Right atrium auricular region (tissue), 2 donors: ENCODE data around the gene PCED1B. TPM values are rescaled to one million over a fixed set of nuclear protein-coding genes. Genes with fewer than 3 reads are reported as not detected.

Experiments
- DNase-seq: peaks from one replicate; pipeline ENCODE4 v3.0.0-alpha.2; 2019; ENCODE audit warnings: low spot score
- H3K27ac ChIP-seq, 2 donors: fragments of 200-600 bp; sonication (generic); 1 replicate in 1 of 2; 2 replicates in 1 of 2; pipeline ENCODE4 v1.5.1; 2016 to 2019
- H3K27me3 ChIP-seq, 2 donors: fragments of 200-600 bp; sonication (generic); one replicate each; pipeline versions ENCODE4 v1.5.1 to v1.6.0; 2017 to 2019
- H3K36me3 ChIP-seq: fragments of 200-600 bp; sonication (generic); one replicate; pipeline ENCODE4 v1.5.1; 2016
- H3K4me1 ChIP-seq, 2 donors: fragments of 200-600 bp; sonication (generic); one replicate each; pipeline versions ENCODE4 v1.5.1 to v1.6.0; 2017 to 2019
- H3K4me3 ChIP-seq, 2 donors: fragments of 200-600 bp; sonication (generic); 1 replicate in 1 of 2; 2 replicates in 1 of 2; pipeline ENCODE4 v1.5.1; 2017 to 2019; ENCODE audit warnings: mild to moderate bottlenecking in 1 of 2, moderate library complexity in 1 of 2
- H3K9me3 ChIP-seq, 2 donors: fragments of 200-600 bp; sonication (generic); one replicate each; pipeline ENCODE4 v1.5.1; 2019
- total RNA-seq, 2 donors: library from RNA; depleted of rRNA; stranded (reverse); fragments of >200 nt; gene quantifications; one replicate each; pipeline ENCODE4 v1.1.0, GENCODE V29; 2016
- TF ChIP-seq, protein P1 (sequence below), 2 donors: fragments of 200-600 bp; sonication (generic); IDR thresholded peaks; one replicate each; pipeline ENCODE4 v1.5.1; 2019; ENCODE audit warnings: antibody characterized with exemption in 2 of 2

The PCED1B gene
- total RNA-seq, 2 donors from 2014 or later: 0.98 to 1.4 TPM

DNA sequence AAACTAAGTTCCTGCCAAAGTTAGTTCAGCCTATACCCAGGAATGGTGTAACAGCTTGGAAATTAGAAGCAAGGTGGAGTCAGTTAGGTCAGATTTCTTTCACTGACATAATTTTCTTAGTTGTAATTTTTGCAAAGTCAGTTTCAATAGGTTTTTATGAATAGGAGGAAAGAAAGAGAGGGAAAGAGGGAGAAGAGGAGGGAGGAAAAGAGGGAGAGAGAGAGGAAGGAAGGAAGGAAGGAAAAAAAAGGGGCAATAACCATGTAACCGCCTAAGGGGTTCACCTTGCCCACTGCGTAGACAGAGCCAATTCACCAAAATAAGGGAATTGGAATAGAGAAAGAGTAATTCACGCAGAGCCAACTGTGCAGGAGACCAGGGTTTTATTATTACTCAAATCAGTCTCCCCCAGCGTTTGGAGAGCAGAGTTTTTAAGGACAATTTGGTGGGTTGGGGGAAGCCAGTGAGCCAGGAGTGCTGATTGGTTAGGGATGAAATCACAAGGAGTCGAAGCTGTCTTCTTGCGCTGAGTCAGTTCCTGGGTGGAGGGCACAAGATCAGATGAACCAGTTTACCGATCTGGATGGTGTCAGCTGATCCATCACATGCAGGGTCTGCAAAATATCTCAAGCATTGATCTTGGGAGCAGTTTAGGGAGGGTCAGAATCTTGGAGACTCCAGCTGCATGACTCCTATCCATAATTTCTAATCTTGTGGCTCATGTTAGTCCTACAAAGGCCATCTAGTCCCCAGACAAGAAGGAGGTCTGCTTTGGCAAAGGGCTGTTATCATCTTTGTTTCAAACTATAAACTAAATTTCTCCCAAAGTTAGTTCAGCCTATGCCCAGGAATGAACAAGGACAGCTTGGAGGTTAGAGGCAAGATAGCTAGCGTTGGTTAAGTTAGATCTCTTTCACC lies 126.4 kb downstream of the PCED1B start:
- no peaks in the 10 kb centered on the region for H3K4me1 ChIP-seq
- no peak overlapping the region for H3K27ac ChIP-seq
- TF ChIP-seq, protein P1, sequence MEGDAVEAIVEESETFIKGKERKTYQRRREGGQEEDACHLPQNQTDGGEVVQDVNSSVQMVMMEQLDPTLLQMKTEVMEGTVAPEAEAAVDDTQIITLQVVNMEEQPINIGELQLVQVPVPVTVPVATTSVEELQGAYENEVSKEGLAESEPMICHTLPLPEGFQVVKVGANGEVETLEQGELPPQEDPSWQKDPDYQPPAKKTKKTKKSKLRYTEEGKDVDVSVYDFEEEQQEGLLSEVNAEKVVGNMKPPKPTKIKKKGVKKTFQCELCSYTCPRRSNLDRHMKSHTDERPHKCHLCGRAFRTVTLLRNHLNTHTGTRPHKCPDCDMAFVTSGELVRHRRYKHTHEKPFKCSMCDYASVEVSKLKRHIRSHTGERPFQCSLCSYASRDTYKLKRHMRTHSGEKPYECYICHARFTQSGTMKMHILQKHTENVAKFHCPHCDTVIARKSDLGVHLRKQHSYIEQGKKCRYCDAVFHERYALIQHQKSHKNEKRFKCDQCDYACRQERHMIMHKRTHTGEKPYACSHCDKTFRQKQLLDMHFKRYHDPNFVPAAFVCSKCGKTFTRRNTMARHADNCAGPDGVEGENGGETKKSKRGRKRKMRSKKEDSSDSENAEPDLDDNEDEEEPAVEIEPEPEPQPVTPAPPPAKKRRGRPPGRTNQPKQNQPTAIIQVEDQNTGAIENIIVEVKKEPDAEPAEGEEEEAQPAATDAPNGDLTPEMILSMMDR (IDR thresholded peaks at IDR 0.05): no peak
- no peaks in the 10 kb centered on the region for H3K36me3 ChIP-seq
- no peaks in the 10 kb centered on the region for H3K9me3 ChIP-seq
- DNase-seq: no peak
- H3K4me3 ChIP-seq: no peak overlapping the region
- H3K27me3 ChIP-seq: no peaks in the 10 kb centered on the region

GRCh38 chr12:47206450-47207339 lies 127.3 kb downstream of the PCED1B start:
- H3K9me3 ChIP-seq: no peaks in the 10 kb centered on the region
- H3K4me3 ChIP-seq: no peak overlapping the region
- no peak for DNase-seq
- TF ChIP-seq, protein P1 (IDR thresholded peaks at IDR 0.05): no peak
- H3K27ac ChIP-seq: no peak overlapping the region
- no peaks in the 10 kb centered on the region for H3K27me3 ChIP-seq
- no peaks in the 10 kb centered on the region for H3K4me1 ChIP-seq
- H3K36me3 ChIP-seq: no peaks in the 10 kb centered on the region

GRCh38 chr12:47207340-47207717 lies 127.9 kb downstream of the PCED1B start:
- H3K27me3 ChIP-seq: no peaks in the 10 kb centered on the region
- no peaks in the 10 kb centered on the region for H3K4me1 ChIP-seq
- H3K9me3 ChIP-seq: no peaks in the 10 kb centered on the region
- DNase-seq: no peak
- TF ChIP-seq, protein P1 (IDR thresholded peaks at IDR 0.05): no peak
- no peak overlapping the region for H3K4me3 ChIP-seq
- no peaks in the 10 kb centered on the region for H3K36me3 ChIP-seq
- H3K27ac ChIP-seq: no peak overlapping the region

DNA sequence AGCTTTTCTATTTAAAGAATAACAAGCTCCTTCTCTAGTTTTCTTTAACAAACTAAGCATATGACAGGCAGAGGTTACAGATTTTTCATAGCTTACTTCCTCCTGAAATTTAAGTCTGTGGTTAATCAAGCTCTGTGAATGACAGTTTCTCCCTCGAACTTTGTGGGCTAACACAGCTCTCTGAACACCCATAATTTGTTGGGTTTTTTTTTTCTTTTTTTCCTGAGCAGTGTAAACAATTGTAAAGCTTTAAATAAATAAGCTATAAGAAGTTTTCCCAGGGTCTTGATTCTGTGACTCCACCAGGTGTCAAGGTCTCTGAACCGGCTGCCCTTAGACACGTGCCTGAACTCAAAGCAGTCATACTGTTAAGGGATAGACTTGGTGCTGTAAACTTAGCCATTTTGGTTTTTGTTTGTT lies 128.4 kb downstream of the PCED1B start:
- Histone ChIP-seq H3K4me3 (no peak overlapping the region), H3K36me3 (no peaks in the 10 kb centered on the region), H3K27ac (no peak overlapping the region), H3K9me3 (no peaks in the 10 kb centered on the region), H3K4me1 (no peaks in the 10 kb centered on the region), H3K27me3 (no peaks in the 10 kb centered on the region)
- no peak for DNase-seq
- TF ChIP-seq, protein P1 (IDR thresholded peaks at IDR 0.05): no peak

DNA sequence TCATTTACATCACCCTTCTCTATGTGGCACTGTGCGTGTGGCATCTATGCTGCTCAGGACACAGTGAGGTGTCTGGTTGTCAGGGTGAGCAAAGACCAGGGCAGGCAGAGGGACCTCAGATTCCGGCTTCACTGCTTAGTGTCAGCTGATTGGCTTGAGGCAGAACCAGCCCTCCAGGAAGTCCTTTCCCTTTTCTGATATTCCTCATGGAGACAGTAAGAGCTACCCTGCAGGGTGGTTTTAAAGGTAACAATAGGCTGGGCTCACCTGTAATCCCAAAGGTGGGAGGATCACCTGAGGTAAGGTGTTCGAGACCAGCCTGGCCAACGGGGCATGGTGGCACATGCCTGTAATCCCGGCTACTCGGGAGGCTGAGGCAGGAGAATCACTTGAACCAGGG lies 129.6 kb downstream of the PCED1B start:
- H3K4me3 ChIP-seq: no peak overlapping the region
- H3K4me1 ChIP-seq: no peaks in the 10 kb centered on the region
- H3K9me3 ChIP-seq: no peaks in the 10 kb centered on the region
- TF ChIP-seq, protein P1 (IDR thresholded peaks at IDR 0.05): no peak
- no peaks in the 10 kb centered on the region for H3K36me3 ChIP-seq
- H3K27ac ChIP-seq: no peak overlapping the region
- DNase-seq: no peak
- no peaks in the 10 kb centered on the region for H3K27me3 ChIP-seq
